GM19397 (cell line): ENCODE results near the gene ZBTB7C.
"Not testable (repeated sequence)": the region's sequence is repeated elsewhere in the genome, so short reads cannot be mapped to it uniquely, and the experiment has no call there.

Experiments used
- ATAC-seq: cut with Tn5 transposase; IDR thresholded peaks from one replicate; pipeline ENCODE4 v1.9.1; 2021; ENCODE audit warnings: mild to moderate bottlenecking, moderate library complexity; ENCODE audit not compliant: unreplicated experiment

ZBTB7C gene

GRCh38 chr18:48303883-48304282, 105.3 kb downstream of the ZBTB7C start:
- ATAC-seq, result no peak

GRCh38 chr18:48302736-48303135, 106.4 kb downstream of the ZBTB7C start:
- no peak for ATAC-seq

GRCh38 chr18:48300463-48300961, 108.7 kb downstream of the ZBTB7C start:
- ATAC-seq, result no peak

GRCh38 chr18:48297139-48297538, 112.0 kb downstream of the ZBTB7C start:
- no peak for ATAC-seq

DNA sequence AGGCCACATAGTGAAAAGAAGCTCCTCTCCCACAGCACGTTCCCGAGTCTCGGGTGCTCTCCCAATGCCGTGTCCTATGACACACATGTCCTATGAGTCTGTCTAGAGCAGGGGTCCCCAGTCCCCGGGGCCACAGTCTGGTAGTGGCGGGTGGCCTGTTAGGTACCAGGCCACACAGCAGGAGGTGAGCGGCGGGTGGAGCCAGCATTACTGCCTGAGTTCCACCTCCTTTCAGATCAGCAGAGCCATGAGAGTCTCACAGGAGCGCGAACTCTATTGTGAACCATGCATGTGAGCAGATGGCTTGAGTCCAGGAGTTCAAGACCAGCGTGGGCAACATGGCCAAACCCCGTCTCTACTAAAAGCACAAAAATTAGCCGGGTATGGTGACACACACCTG, 112.6 kb downstream of the ZBTB7C start:
- ATAC-seq, result no peak

DNA sequence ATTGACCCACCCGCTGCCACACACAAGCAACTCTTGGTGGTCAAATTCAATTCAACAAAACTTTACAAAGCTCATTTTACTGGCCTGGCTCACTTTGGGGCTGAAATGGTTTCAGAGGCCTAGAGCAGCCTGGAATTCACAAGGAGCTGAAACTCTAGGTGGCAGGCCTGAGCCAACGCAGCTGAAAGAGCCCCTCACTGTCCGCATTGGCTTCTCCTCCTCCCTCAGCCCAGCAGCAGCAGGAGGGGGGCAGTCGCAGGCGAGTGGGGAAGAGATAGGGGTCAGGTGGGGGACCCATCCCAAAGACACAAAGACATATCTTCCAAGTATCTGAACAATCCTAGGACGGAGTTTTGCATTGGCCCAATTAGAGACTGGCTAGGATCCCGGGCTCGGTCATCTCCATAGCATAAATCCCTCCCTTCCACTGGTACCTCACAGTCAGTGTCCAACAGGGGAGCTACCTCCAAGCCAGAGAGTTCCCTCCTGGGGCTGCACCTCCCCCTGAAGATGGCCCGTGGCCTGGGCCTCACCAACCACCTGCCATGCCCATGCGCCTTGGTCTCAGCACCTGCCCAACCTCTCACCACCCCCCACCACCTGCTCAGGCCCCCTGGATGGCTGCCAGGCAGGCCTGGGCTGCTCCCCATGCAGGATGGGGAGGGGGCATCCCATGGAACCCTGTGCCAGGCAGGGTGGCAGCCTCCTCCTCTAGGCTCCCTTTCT, 113.4 kb downstream of the ZBTB7C start:
- no peak for ATAC-seq

DNA sequence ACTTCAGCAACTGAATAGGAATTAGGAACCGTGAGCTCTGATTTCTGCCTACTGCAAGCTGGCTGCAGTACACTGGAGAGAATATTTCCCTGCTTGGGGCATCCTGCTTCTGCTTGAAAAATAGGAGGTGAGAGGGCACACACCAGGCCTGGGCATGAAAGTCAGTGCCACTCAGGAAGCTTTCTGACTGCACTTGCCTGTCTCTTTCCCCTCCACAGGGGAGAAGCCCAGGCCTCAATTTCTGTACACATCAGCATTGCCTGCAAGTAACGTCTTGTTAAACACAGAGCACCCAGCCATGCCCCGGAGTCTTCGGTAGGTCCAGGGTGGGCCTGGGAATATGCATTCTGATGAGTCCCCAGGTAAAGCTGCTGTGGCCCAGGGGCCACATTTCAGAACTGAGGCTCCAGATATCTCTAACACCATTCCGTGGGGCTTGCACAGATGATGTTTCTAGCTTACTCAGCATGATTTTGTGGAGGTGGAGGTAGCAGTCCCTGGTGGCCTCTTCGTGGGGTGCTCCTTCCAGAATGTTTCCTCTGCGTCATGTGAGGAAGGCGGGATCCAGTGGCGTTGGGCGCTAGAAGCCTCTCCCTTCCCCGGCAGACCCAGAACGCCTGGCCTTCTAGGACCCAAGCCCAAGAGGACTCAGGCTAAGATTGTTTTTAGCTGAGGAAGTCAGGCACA, 114.1 kb downstream of the ZBTB7C start:
- no peak for ATAC-seq

GRCh38 chr18:48293954-48294898, 115.0 kb downstream of the ZBTB7C start:
- no peak for ATAC-seq

GRCh38 chr18:48292782-48293424, 116.3 kb downstream of the ZBTB7C start:
- ATAC-seq, result no peak

DNA sequence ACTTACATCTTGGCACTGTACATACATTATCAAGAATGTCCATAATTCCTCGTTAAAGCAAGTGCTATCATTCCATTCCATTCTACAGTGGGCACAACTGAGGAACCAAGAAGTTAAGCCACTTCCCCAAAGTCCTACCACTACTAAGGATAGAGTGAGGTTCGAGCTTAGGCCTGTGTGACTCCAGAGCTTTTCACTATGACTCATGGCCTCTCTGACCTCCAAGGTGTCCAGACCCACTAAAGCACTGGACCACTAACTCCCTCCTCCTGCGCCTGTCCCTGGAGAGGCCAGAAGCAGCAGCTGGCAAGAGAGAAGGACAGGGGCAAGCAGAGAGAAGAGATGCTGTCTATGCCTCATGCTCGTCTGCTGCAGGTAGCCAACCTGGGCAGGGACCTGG, 117.0 kb downstream of the ZBTB7C start:
- ATAC-seq, result no peak

DNA sequence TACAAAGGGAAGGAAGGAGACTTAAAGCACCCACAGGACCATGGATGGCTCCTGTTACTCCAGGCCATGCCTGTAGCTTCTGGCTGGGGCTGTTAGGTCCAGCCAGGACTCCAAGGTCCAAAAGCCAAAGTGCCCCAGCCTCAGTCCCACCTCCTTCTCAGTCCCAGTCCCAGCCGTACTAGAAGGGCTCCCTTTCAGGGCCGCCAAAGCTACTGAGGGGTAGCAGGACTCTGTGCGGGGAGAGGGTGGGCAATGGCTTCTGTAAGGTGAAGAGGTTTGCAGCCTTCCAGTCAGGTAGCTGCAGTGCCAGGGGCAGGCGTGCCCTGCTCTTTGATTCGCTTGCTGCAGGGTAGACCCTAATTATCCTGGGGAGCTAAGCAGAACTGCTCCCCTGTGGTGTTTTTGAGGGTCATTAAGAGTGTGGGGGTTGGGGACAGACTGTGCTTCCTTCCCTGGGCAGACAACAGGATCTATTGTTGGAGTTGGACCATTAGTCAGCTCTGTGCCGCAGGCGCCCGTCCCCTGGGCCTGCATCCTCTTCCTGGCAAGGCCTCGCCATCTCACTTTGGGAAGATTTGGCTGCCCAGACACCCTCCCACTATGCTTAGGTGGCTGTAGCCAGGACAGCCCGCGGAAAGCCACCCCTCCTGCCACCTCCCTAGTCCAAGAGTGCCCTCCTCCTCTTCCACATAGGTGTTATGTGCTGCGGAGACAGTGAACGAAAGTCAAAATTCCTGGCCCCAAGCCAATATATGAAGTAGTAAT, 118.8 kb downstream of the ZBTB7C start:
- no peak for ATAC-seq

DNA sequence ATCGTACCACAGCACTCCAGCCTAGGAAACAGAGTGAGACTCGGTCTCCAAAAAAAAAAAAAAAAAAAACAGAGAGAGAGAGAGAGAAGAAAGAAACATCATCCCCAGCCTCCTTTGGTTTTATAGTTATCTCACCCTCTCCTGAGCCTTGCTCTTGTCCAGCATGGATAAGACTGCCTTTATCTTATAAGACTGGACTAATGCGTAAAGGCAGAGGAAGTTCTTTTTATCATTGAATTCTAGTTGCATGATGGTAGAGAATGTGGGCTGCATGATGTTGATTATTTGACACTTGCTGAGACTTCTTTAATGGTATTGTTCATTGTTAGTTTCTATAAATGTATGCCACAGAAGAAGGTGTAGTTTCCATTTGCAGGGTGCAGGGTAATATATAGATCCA, 124.4 kb downstream of the ZBTB7C start:
- ATAC-seq, result no peak

DNA sequence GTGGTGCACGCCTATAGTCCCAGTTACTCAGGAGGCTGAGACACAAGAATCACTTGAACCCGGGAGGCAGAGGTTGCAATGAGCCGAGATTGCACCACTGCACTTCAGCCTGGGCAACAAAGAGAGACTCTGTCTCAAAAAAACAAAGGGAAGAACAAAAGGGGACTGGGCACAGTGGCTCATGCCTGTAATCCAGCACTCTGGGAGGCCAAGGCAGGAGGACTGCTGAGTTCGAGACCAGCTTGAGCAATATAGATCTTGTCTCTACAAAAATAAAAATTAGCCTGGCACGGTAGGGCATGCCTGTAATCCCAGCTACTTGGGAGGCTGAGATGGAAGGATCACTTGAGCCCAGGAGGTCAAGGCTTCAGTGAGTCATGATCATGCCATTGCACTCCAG, 125.2 kb downstream of the ZBTB7C start:
- ATAC-seq, result not testable (repeated sequence)

DNA sequence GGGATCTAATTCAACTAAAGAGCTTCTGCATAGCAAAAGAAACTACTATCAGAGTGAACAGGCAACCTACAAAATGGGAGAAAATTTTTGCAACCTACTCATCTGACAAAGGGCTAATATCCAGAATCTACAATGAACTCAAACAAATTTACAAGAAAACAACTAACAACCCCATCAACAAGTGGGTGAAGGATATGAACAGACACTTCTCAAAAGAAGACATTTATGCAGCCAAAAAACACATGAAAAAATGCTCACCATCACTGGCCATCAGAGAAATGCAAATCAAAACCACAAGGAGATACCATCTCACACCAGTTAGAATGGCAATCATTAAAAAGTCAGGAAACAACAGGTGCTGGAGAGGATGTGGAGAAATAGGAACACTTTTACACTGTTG, 127.7 kb downstream of the ZBTB7C start:
- ATAC-seq, result not testable (repeated sequence)

DNA sequence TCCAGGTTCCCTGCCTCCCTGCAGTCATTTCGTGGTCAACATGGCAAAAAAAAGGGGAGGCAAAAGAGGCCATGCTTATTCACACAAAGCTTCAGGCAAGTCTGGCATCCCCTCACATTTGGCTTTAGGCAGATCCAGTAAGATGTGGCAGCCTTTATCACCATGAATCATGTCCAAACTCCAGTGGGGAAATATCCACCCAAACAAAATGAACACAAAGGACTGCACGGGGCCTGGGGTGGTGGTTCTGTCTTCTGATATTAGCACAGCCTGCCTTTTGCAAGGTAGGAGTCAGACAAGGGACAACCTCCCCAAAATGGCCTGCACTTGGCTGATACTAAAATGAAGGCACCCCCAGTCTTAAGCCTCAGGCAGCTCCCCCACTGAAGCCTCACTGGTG, 129.9 kb downstream of the ZBTB7C start:
- ATAC-seq, result no peak

- no peak for ATAC-seq
These were observed 131.1 kb downstream of the ZBTB7C start for GRCh38 chr18:48278081-48278480.

DNA sequence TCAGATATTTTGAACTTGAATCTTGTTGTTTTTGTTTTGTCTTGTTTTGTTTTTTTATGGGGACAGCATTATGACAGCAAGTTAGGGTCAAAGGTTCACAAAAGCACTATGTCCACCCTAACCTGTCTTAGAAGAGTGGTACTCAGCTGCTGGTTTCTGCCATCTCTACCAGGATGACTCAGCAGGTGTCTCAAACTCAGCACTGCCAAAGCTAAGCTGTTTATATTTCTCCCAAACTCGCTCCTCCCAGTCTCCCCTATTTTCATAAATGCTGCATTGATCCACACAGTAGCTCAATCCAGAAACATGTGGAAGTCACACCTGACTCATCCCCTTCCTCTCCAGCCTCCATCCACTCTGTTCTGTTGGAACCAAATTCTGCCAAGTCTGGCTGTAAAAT, 134.9 kb downstream of the ZBTB7C start:
- no peak for ATAC-seq

- ATAC-seq, result no peak
These were observed 138.3 kb downstream of the ZBTB7C start for GRCh38 chr18:48270929-48271328.

DNA sequence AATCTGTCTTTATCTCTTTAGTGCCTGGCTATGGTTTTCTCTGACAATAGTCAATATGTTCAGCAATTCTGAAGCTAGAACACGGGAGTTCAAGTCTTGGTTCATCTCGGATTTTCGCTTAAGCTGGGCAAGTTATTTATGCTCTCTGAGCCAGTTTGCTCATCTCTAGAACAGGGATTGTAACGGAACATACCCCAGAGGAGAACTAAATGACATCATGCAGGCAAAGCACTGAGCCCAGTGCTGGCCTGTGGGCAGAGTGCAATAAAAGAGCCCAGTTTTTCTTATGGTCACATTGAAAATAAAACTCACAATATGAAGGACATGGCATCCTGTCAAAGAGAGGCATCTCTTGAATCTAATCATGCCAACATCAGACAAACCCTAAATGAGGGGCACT, 143.9 kb downstream of the ZBTB7C start:
- no peak for ATAC-seq
